ENCODE measurements around the gene PDK2. TPM values are rescaled to one million over a fixed set of nuclear protein-coding genes. Genes with fewer than 3 reads are reported as not detected.

The PDK2 gene
- total and polyA plus RNA-seq, 5 donors from 2014 or later = 25.2 to 65.2 (median 48.0) TPM

DNA sequence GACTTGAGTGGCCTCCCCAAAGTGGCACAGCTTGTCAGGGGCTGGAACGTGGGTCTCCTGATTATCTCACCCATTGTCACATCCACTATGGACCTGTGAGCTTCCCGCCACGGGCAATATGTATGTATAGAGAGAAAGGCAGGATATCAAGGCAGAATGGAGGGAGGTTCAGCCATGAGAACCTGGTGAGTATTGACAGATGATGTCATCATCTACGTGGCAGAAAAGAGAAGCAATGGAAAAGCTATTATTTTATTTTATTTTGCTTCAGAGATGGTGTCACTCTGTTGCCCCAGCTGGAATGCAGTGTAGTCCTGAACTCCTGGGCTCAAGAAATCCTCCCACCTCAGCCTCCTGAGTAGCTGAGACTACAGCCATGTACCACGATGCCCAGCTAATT lies 13.4 kb upstream of the PDK2 start:
- Mint-ChIP-seq H3K9me3 (no peaks in the 10 kb centered on the region), H3K4me3 (no peak overlapping the region), H3K4me1 (no peaks in the 10 kb centered on the region), H3K36me3 (peaks cover 20% of the 10 kb centered on the region), H3K27ac (peak overlapping the region in 1 of 3 donors; percentile 14), H3K27me3 (no peaks in the 10 kb centered on the region)
- H3K4me3 ChIP-seq (ENCODE audit: low read depth, low read length) = no peak overlapping the region
- H3K4me1 ChIP-seq (ENCODE audit: control insufficient read depth, insufficient read depth, low read length, poor library complexity, severe bottlenecking) = no peaks in the 10 kb centered on the region
- no peak overlapping the region for H3K27ac ChIP-seq (ENCODE audit: insufficient read depth, low read length, poor library complexity, severe bottlenecking)
- H3K36me3 ChIP-seq (ENCODE audit: control insufficient read depth, insufficient read depth, low read length) = peaks cover 4% of the 10 kb centered on the region
- DNase-seq (no peak), ATAC-seq (ENCODE audit: low read depth in 2 of 2) (no peak)
- no peaks in the 10 kb centered on the region for H3K27me3 ChIP-seq (ENCODE audit: control insufficient read depth, insufficient read depth, low read length)
- H3K9me3 ChIP-seq (ENCODE audit: control insufficient read depth in 2 of 2, low read length in 2 of 2) = no peaks in the 10 kb centered on the region

GRCh38 chr17:50087246-50087911 lies 7.8 kb upstream of the PDK2 start:
- ATAC-seq (ENCODE audit: low read depth in 2 of 2) = peak; percentile 80 to 84
- H3K36me3 Mint-ChIP-seq = peaks cover 8% of the 10 kb centered on the region
- DNase-seq = peak; percentile 56 to 76 (median 74)
- no peaks in the 10 kb centered on the region for H3K9me3 Mint-ChIP-seq
- Histone ChIP-seq H3K27ac (ENCODE audit: insufficient read depth, low read length, poor library complexity, severe bottlenecking) (no peak overlapping the region), H3K4me3 (ENCODE audit: low read depth, low read length) (no peak overlapping the region), H3K9me3 (ENCODE audit: control insufficient read depth in 2 of 2, low read length in 2 of 2) (no peaks in the 10 kb centered on the region), H3K36me3 (ENCODE audit: control insufficient read depth, insufficient read depth, low read length) (no peaks in the 10 kb centered on the region), H3K4me1 (ENCODE audit: control insufficient read depth, insufficient read depth, low read length, poor library complexity, severe bottlenecking) (no peaks in the 10 kb centered on the region), H3K27me3 (ENCODE audit: control insufficient read depth, insufficient read depth, low read length) (no peaks in the 10 kb centered on the region)
- H3K27me3 Mint-ChIP-seq = no peaks in the 10 kb centered on the region
- no peak overlapping the region for H3K27ac Mint-ChIP-seq
- no peak overlapping the region for H3K4me3 Mint-ChIP-seq
- H3K4me1 Mint-ChIP-seq = peaks cover 0 to 2% (median 0%) of the 10 kb centered on the region in 4 donors

DNA sequence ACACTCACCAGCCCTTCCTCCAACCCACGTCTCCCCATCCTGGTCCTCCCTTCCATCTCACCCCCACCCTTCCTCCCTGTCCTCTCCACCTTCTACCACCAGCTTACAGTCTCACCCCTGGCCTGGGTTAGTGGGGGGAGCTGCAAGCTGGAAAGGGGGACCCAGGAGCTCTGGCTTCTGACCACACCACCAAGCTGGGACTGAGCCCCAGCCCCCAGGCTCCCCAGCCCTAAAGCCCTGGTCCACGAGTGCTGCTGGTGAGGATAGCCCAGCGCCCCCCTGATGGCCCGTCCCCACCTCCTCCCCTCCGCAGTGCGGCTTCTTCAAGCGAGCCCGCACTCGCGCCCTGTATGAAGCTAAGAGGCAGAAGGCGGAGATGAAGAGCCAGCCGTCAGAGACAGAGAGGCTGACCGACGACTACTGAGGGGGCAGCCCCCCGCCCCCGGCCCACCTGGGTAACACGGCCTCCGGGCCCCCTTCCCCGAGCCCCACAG lies 7.2 kb upstream of the PDK2 start:
- H3K27ac ChIP-seq (ENCODE audit: insufficient read depth, low read length, poor library complexity, severe bottlenecking) = no peak overlapping the region
- Mint-ChIP-seq H3K9me3 (no peaks in the 10 kb centered on the region), H3K4me1 (peaks cover 0 to 2% (median 0%) of the 10 kb centered on the region in 4 donors), H3K4me3 (no peak overlapping the region), H3K36me3 (peaks cover 2% of the 10 kb centered on the region), H3K27ac (no peak overlapping the region), H3K27me3 (no peaks in the 10 kb centered on the region)
- H3K27me3 ChIP-seq (ENCODE audit: control insufficient read depth, insufficient read depth, low read length) = no peaks in the 10 kb centered on the region
- no peaks in the 10 kb centered on the region for H3K9me3 ChIP-seq (ENCODE audit: control insufficient read depth in 2 of 2, low read length in 2 of 2)
- no peaks in the 10 kb centered on the region for H3K4me1 ChIP-seq (ENCODE audit: control insufficient read depth, insufficient read depth, low read length, poor library complexity, severe bottlenecking)
- no peaks in the 10 kb centered on the region for H3K36me3 ChIP-seq (ENCODE audit: control insufficient read depth, insufficient read depth, low read length)
- DNase-seq = no peak
- no peak overlapping the region for H3K4me3 ChIP-seq (ENCODE audit: low read depth, low read length)
- ATAC-seq (ENCODE audit: low read depth in 2 of 2) = no peak

- peaks cover 0 to 8% (median 2%) of the 10 kb centered on the region in 4 donors for H3K4me1 Mint-ChIP-seq
- DNase-seq (no peak), ATAC-seq (ENCODE audit: low read depth in 2 of 2) (no peak)
- H3K27me3 Mint-ChIP-seq = no peaks in the 10 kb centered on the region
- Histone ChIP-seq H3K9me3 (ENCODE audit: control insufficient read depth in 2 of 2, low read length in 2 of 2) (no peaks in the 10 kb centered on the region), H3K27ac (ENCODE audit: insufficient read depth, low read length, poor library complexity, severe bottlenecking) (no peak overlapping the region), H3K4me3 (ENCODE audit: low read depth, low read length) (no peak overlapping the region), H3K36me3 (ENCODE audit: control insufficient read depth, insufficient read depth, low read length) (no peaks in the 10 kb centered on the region), H3K27me3 (ENCODE audit: control insufficient read depth, insufficient read depth, low read length) (no peaks in the 10 kb centered on the region), H3K4me1 (ENCODE audit: control insufficient read depth, insufficient read depth, low read length, poor library complexity, severe bottlenecking) (no peaks in the 10 kb centered on the region)
- H3K36me3 Mint-ChIP-seq = no peaks in the 10 kb centered on the region
- H3K9me3 Mint-ChIP-seq = no peaks in the 10 kb centered on the region
- no peak overlapping the region for H3K4me3 Mint-ChIP-seq
- H3K27ac Mint-ChIP-seq = peak overlapping the region in 1 of 3 donors; percentile 43
Observed at GRCh38 chr17:50088952-50089825, 6.0 kb upstream of the PDK2 start.

GRCh38 chr17:50090071-50090470 lies 5.1 kb upstream of the PDK2 start:
- no peaks in the 10 kb centered on the region for H3K36me3 Mint-ChIP-seq
- no peaks in the 10 kb centered on the region for H3K27me3 Mint-ChIP-seq
- H3K4me1 Mint-ChIP-seq = peaks cover 0 to 12% (median 6%) of the 10 kb centered on the region in 4 donors
- Histone ChIP-seq H3K36me3 (ENCODE audit: control insufficient read depth, insufficient read depth, low read length) (no peaks in the 10 kb centered on the region), H3K27ac (ENCODE audit: insufficient read depth, low read length, poor library complexity, severe bottlenecking) (no peak overlapping the region), H3K4me1 (ENCODE audit: control insufficient read depth, insufficient read depth, low read length, poor library complexity, severe bottlenecking) (peaks cover 4% of the 10 kb centered on the region), H3K4me3 (ENCODE audit: low read depth, low read length) (no peak overlapping the region), H3K9me3 (ENCODE audit: control insufficient read depth in 2 of 2, low read length in 2 of 2) (no peaks in the 10 kb centered on the region), H3K27me3 (ENCODE audit: control insufficient read depth, insufficient read depth, low read length) (no peaks in the 10 kb centered on the region)
- H3K9me3 Mint-ChIP-seq = no peaks in the 10 kb centered on the region
- DNase-seq (no peak), ATAC-seq (ENCODE audit: low read depth in 2 of 2) (no peak)
- H3K4me3 Mint-ChIP-seq = no peak overlapping the region
- H3K27ac Mint-ChIP-seq = no peak overlapping the region

- no peak overlapping the region for H3K27ac ChIP-seq (ENCODE audit: insufficient read depth, low read length, poor library complexity, severe bottlenecking)
- H3K36me3 Mint-ChIP-seq = no peaks in the 10 kb centered on the region
- no peaks in the 10 kb centered on the region for H3K27me3 Mint-ChIP-seq
Observed at GRCh38 chr17:50090971-50091917, 3.9 kb upstream of the PDK2 start.

DNA sequence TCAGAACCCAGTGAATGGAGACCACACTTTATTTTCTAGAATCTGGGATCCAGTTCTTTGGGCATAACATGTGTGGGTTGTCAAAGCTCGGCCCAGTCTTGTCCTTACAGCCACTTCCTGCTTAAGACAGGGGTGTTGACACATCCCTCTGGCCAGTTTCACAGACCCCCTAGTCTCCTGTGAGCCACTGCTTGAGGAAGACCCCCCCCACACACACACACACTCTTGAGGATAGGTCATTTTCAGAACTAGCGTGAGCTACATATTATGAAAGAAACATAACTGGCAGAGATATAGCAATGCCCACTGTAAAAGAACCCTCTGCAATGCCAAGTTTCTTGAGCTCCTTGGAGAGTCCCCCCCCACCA lies 3.2 kb upstream of the PDK2 start:
- Histone ChIP-seq H3K9me3 (ENCODE audit: control insufficient read depth in 2 of 2, low read length in 2 of 2) (no peaks in the 10 kb centered on the region), H3K27ac (ENCODE audit: insufficient read depth, low read length, poor library complexity, severe bottlenecking) (no peak overlapping the region), H3K4me1 (ENCODE audit: control insufficient read depth, insufficient read depth, low read length, poor library complexity, severe bottlenecking) (peaks cover 21% of the 10 kb centered on the region), H3K36me3 (ENCODE audit: control insufficient read depth, insufficient read depth, low read length) (no peaks in the 10 kb centered on the region), H3K4me3 (ENCODE audit: low read depth, low read length) (no peak overlapping the region), H3K27me3 (ENCODE audit: control insufficient read depth, insufficient read depth, low read length) (no peaks in the 10 kb centered on the region)
- DNase-seq (no peak), ATAC-seq (ENCODE audit: low read depth in 2 of 2) (no peak)
- Mint-ChIP-seq H3K4me1 (peaks cover 0 to 28% (median 15%) of the 10 kb centered on the region in 4 donors), H3K4me3 (peak overlapping the region in 1 of 4 donors; percentile 74), H3K9me3 (no peaks in the 10 kb centered on the region), H3K27me3 (no peaks in the 10 kb centered on the region), H3K36me3 (no peaks in the 10 kb centered on the region), H3K27ac (no peak overlapping the region)

More at GRCh38 chr17:50090971-50091917, 3.9 kb upstream of the PDK2 start:
- no peak for ATAC-seq (ENCODE audit: low read depth in 2 of 2)
- peak overlapping the region in 1 of 4 donors; percentile 74 for H3K4me3 Mint-ChIP-seq
- H3K4me1 Mint-ChIP-seq = peaks cover 0 to 24% (median 12%) of the 10 kb centered on the region in 4 donors
- no peak overlapping the region for H3K4me3 ChIP-seq (ENCODE audit: low read depth, low read length)
- H3K36me3 ChIP-seq (ENCODE audit: control insufficient read depth, insufficient read depth, low read length) = no peaks in the 10 kb centered on the region
- no peaks in the 10 kb centered on the region for H3K9me3 Mint-ChIP-seq
- no peaks in the 10 kb centered on the region for H3K27me3 ChIP-seq (ENCODE audit: control insufficient read depth, insufficient read depth, low read length)
- no peak overlapping the region for H3K27ac Mint-ChIP-seq
- H3K9me3 ChIP-seq (ENCODE audit: control insufficient read depth in 2 of 2, low read length in 2 of 2) = no peaks in the 10 kb centered on the region
- H3K4me1 ChIP-seq (ENCODE audit: control insufficient read depth, insufficient read depth, low read length, poor library complexity, severe bottlenecking) = peaks cover 14% of the 10 kb centered on the region
- DNase-seq = no peak

Data from CD4-positive, CD25-positive, alpha-beta regulatory T cell (primary cell).